Measurements from ENCODE around the gene PCDHA5.

PCDHA5 gene

GRCh38 chr5:140855772-140856674, 34.6 kb downstream of the PCDHA5 start, which contains the start of gene PCDHA10:
Gene PCDHA10 (plus strand): TSS chr5:140855897. CDS start chr5:140856049, 152 bp downstream.
- H3K4me3 ChIP-seq (ENCODE audit: low read depth, low read length): peak within 1 kb of the TSS; percentile 10
- no peaks in the 10 kb centered on the region for H3K4me1 ChIP-seq (ENCODE audit: control insufficient read depth, insufficient read depth, low read length)
- TF ChIP-seq ZNF654 (tag by site-specific recombination; IDR thresholded peaks at IDR 0.05; ENCODE audit: low read depth) (peak; percentile 63), ZEB2 (tag by site-specific recombination; IDR thresholded peaks at IDR 0.05) (no peak), GLIS1 (tag by site-specific recombination; IDR thresholded peaks at IDR 0.05) (peak; percentile 50; the same call in 1 of the 2 replicates), ZNF335 (tag by site-specific recombination; conservative IDR thresholded peaks at IDR 0.05) (peak; percentile 57; the same call in 1 of the 2 replicates), ZBTB17 (tag by site-specific recombination; IDR thresholded peaks at IDR 0.05) (peak; percentile 48), ZNF600 (tag by site-specific recombination; IDR thresholded peaks at IDR 0.05) (0 out of 2 replicates have a peak, but pooled peaks have one; percentile 22)
- ChIA-PET POLR2A (no interaction called here), CTCF (interaction anchor here (0.6 to 2.0 kb wide), 21 partner anchors 9 to 658 kb away, joined by 3 to 20 read pairs (median 4); partner anchors contain the start of genes PCDHA11, PCDHA12 and PCDHA13)
- H3K27ac ChIP-seq (ENCODE audit: extremely low read depth, low read depth, low read length): no peak within 1 kb of the TSS
- no peaks in the 10 kb centered on the region for H3K36me3 ChIP-seq (ENCODE audit: control insufficient read depth in 2 of 2, insufficient read depth in 1 of 2, low read length in 2 of 2)
- no peaks in the 10 kb centered on the region; the same call in none of the 2 replicates for H3K9me3 ChIP-seq (ENCODE audit: control insufficient read depth, insufficient read depth, low read depth, low read length)

GRCh38 chr5:140857177-140857986, 36.0 kb downstream of the PCDHA5 start:
- Histone ChIP-seq H3K4me1 (ENCODE audit: control insufficient read depth, insufficient read depth, low read length) (no peaks in the 10 kb centered on the region), H3K36me3 (ENCODE audit: control insufficient read depth in 2 of 2, insufficient read depth in 1 of 2, low read length in 2 of 2) (no peaks in the 10 kb centered on the region), H3K9me3 (ENCODE audit: control insufficient read depth, insufficient read depth, low read depth, low read length) (no peaks in the 10 kb centered on the region; the same call in none of the 2 replicates), H3K27ac (ENCODE audit: extremely low read depth, low read depth, low read length) (no peak overlapping the region), H3K4me3 (ENCODE audit: low read depth, low read length) (no peak overlapping the region)
- POLR2A ChIA-PET: no interaction called here
- CTCF ChIA-PET: interaction anchor here (0.6 to 2.0 kb wide), 7 partner anchors 8 to 189 kb away, joined by 3 to 20 read pairs (median 6); partner anchors contain the start of genes PCDHA11, PCDHA12 and PCDHA8
- TF ChIP-seq ZNF202 (tag by site-specific recombination; IDR thresholded peaks at IDR 0.05; ENCODE audit: borderline replicate concordance) (0 out of 2 replicates have a peak, but pooled peaks have one; percentile 24), REST (tag by site-specific recombination; IDR thresholded peaks at IDR 0.05) (peak; percentile 29; the same call in 1 of the 2 replicates), ZNF24 (tag by site-specific recombination; IDR thresholded peaks at IDR 0.05) (no peak)

- TF ChIP-seq CTCF (tag by site-specific recombination; IDR thresholded peaks at IDR 0.05): no peak
- TF ChIP-seq PBX3 (CRISPR knock-in tag; IDR thresholded peaks at IDR 0.05): no peak
- TF ChIP-seq ZNF660 (tag by site-specific recombination; IDR thresholded peaks at IDR 0.05): no peak
- TF ChIP-seq ZNF48 (tag by site-specific recombination; IDR thresholded peaks at IDR 0.05): no peak
- no peak for TF ChIP-seq ZFHX2 (tag by site-specific recombination; conservative IDR thresholded peaks at IDR 0.05)
- TF ChIP-seq ZNF776 (tag by site-specific recombination; IDR thresholded peaks at IDR 0.05; ENCODE audit: borderline replicate concordance): no peak
- no peak for TF ChIP-seq ZNF600 (tag by site-specific recombination; IDR thresholded peaks at IDR 0.05)
- TF ChIP-seq ZNF677 (tag by site-specific recombination; IDR thresholded peaks at IDR 0.05): no peak
- TF ChIP-seq FEZF1 (tag by site-specific recombination; IDR thresholded peaks at IDR 0.05): no peak
- no peak overlapping the region for H3K27ac ChIP-seq (ENCODE audit: extremely low read depth, low read depth, low read length)
- H3K4me3 ChIP-seq (ENCODE audit: low read depth, low read length): no peak overlapping the region
- H3K9me3 ChIP-seq (ENCODE audit: control insufficient read depth, insufficient read depth, low read depth, low read length): no peaks in the 10 kb centered on the region; the same call in none of the 2 replicates
- ChIA-PET POLR2A (no interaction called here), CTCF (no interaction called here)
- no peaks in the 10 kb centered on the region for H3K36me3 ChIP-seq (ENCODE audit: control insufficient read depth in 2 of 2, insufficient read depth in 1 of 2, low read length in 2 of 2)
- no peaks in the 10 kb centered on the region for H3K4me1 ChIP-seq (ENCODE audit: control insufficient read depth, insufficient read depth, low read length)
Observed at GRCh38 chr5:140857987-140858240, 36.5 kb downstream of the PCDHA5 start.
